HG03159 (cell line): ENCODE results near the gene HACD2.

Experiments
- ATAC-seq: cut with Tn5 transposase; IDR thresholded peaks from one replicate; pipeline ENCODE4 v1.9.1; 2021; ENCODE audit warnings: mild to moderate bottlenecking, moderate library complexity; ENCODE audit not compliant: unreplicated experiment

HACD2 gene

GRCh38 chr3:123486460-123486859 lies 98.4 kb downstream of the HACD2 start:
- ATAC-seq = no peak

- ATAC-seq = no peak
Observed at GRCh38 chr3:123485551-123485950, 99.3 kb downstream of the HACD2 start.

- ATAC-seq = no peak
Observed at GRCh38 chr3:123483146-123483545, 101.7 kb downstream of the HACD2 start.

GRCh38 chr3:123481722-123482457 lies 103.0 kb downstream of the HACD2 start:
- ATAC-seq = no peak

- no peak for ATAC-seq
Observed at GRCh38 chr3:123481071-123481470, 103.8 kb downstream of the HACD2 start.

GRCh38 chr3:123480428-123480827 lies 104.4 kb downstream of the HACD2 start:
- ATAC-seq = no peak

GRCh38 chr3:123479891-123480290 lies 105.0 kb downstream of the HACD2 start:
- ATAC-seq = no peak

- no peak for ATAC-seq
Observed at GRCh38 chr3:123478314-123478713, 106.5 kb downstream of the HACD2 start.

- ATAC-seq = no peak
Observed at GRCh38 chr3:123476967-123477750, 107.7 kb downstream of the HACD2 start.

GRCh38 chr3:123475786-123476185 lies 109.1 kb downstream of the HACD2 start:
- ATAC-seq = no peak

- no peak for ATAC-seq
Observed at GRCh38 chr3:123471106-123471505, 113.7 kb downstream of the HACD2 start.

GRCh38 chr3:123469323-123469995 lies 115.4 kb downstream of the HACD2 start:
- no peak for ATAC-seq

GRCh38 chr3:123467046-123467445 lies 117.8 kb downstream of the HACD2 start:
- ATAC-seq = no peak

GRCh38 chr3:123464211-123464610 lies 120.6 kb downstream of the HACD2 start:
- ATAC-seq = no peak

- ATAC-seq = no peak
Observed at GRCh38 chr3:123459862-123460261, 125.0 kb downstream of the HACD2 start.

GRCh38 chr3:123458255-123458654 lies 126.6 kb downstream of the HACD2 start:
- no peak for ATAC-seq

- ATAC-seq = no peak
Observed at GRCh38 chr3:123457841-123458240, 127.0 kb downstream of the HACD2 start.

GRCh38 chr3:123453675-123454074 lies 131.2 kb downstream of the HACD2 start:
- ATAC-seq = no peak

GRCh38 chr3:123451186-123451585 lies 133.7 kb downstream of the HACD2 start:
- no peak for ATAC-seq

- ATAC-seq = no peak
Observed at GRCh38 chr3:123449997-123450604, 134.8 kb downstream of the HACD2 start.
